ENCODE data around the gene MACROD2. TPM values are rescaled to one million over a fixed set of nuclear protein-coding genes. Genes with fewer than 3 reads are reported as not detected.

Gene MACROD2
- total RNA-seq, 1 experiment from 2014 or later, result 3.7 TPM

DNA sequence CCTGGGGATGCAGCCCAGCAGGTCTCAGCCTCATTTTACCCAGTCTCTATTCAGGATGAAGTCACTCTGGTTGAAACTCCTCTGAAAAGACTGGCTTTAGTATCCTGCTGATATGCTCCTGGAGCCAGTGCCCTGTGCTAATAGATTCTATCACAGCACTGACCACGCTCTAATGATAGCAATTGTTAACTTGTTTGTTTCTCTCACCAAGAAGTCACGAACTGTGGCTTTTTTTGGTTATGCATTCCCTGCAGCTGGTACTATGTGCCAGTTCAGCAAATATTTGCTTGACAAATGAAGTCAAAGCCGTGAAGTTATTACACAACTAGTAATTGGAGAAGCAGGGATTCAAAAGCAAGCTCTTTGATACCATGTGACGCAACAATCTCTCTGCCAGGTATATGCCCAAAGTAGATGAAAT is 1823.3 kb downstream of the MACROD2 start (continued):
- TF ChIP-seq, protein P1, sequence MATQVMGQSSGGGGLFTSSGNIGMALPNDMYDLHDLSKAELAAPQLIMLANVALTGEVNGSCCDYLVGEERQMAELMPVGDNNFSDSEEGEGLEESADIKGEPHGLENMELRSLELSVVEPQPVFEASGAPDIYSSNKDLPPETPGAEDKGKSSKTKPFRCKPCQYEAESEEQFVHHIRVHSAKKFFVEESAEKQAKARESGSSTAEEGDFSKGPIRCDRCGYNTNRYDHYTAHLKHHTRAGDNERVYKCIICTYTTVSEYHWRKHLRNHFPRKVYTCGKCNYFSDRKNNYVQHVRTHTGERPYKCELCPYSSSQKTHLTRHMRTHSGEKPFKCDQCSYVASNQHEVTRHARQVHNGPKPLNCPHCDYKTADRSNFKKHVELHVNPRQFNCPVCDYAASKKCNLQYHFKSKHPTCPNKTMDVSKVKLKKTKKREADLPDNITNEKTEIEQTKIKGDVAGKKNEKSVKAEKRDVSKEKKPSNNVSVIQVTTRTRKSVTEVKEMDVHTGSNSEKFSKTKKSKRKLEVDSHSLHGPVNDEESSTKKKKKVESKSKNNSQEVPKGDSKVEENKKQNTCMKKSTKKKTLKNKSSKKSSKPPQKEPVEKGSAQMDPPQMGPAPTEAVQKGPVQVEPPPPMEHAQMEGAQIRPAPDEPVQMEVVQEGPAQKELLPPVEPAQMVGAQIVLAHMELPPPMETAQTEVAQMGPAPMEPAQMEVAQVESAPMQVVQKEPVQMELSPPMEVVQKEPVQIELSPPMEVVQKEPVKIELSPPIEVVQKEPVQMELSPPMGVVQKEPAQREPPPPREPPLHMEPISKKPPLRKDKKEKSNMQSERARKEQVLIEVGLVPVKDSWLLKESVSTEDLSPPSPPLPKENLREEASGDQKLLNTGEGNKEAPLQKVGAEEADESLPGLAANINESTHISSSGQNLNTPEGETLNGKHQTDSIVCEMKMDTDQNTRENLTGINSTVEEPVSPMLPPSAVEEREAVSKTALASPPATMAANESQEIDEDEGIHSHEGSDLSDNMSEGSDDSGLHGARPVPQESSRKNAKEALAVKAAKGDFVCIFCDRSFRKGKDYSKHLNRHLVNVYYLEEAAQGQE (IDR thresholded peaks at IDR 0.05; ENCODE audit: low read depth), result no peak

DNA sequence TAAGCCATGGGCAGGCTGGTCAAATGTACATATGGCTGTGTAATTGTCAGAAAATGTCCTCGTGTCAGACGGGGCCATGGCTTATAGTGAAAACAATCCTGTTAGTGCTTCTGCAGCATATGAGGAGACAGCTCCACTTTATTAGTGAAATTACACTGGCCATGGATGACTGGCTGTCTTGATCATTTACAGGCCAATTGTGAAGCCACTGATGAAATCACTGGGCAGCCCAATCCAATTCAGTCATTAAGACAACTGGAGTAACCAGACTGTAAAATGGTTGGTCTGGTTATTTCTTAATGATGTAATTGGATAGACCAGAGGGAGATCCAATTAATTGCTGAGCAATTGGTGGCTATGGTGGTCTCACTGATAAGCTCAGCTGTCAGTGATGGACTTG is 1828.4 kb downstream of the MACROD2 start:
- RAD21 ChIA-PET (ENCODE audit: low non-redundant PET in 1 of 2, low total read pairs in 2 of 2, uncharacterized antibody in 2 of 2, unreplicated experiment in 2 of 2), result no interaction called here

More for the DNA sequence above, 1828.4 kb downstream of the MACROD2 start:
- ChIA-PET CTCF (no interaction called here), POLR2A (no interaction called here)
- H3K27me3 ChIP-seq (ENCODE audit: insufficient read depth, low read length), result no peaks in the 10 kb centered on the region
- no peak overlapping the region for H2AFZ ChIP-seq (ENCODE audit: low read depth, low read length, poor library complexity, severe bottlenecking)
- no peaks in the 10 kb centered on the region for H3K36me3 ChIP-seq (ENCODE audit: control insufficient read depth in 1 of 2, insufficient read depth in 2 of 2, low read length in 2 of 2)
- no peak overlapping the region for H3K9ac ChIP-seq (ENCODE audit: low read length)
- no peak overlapping the region for H3K4me2 ChIP-seq (ENCODE audit: low read length)
- no peaks in the 10 kb centered on the region for H3K9me2 ChIP-seq (ENCODE audit: insufficient read depth)
- H3K79me2 ChIP-seq (ENCODE audit: insufficient read depth, low read length), result no peaks in the 10 kb centered on the region
- H3K27ac ChIP-seq (ENCODE audit: low read depth, low read length), result no peak overlapping the region
- intact Hi-C loops (cut with micrococcal nuclease), result no loop called here
- no peaks in the 10 kb centered on the region for H3K4me1 ChIP-seq (ENCODE audit: control insufficient read depth in 1 of 2, insufficient read depth in 2 of 2, low read length in 2 of 2)
- H3K4me3 ChIP-seq (replicated peaks in 1 of 2; ENCODE audit: low read depth in 1 of 2, low read length in 2 of 2), result no peak overlapping the region
- peaks cover 8 to 15% of the 10 kb centered on the region in 2 experiments; a peak in 2 of 4 replicates for H3K9me3 ChIP-seq (ENCODE audit: control insufficient read depth in 1 of 2, insufficient read depth in 1 of 2, low read depth in 1 of 2, low read length in 2 of 2)
- DNase-seq (ENCODE audit: low read depth, low spot score) (no peak), ATAC-seq (no peak)
- BruUV-seq (replicated peaks), result no TSS peak
- H4K20me1 ChIP-seq (ENCODE audit: insufficient read depth), result no peaks in the 10 kb centered on the region
- TF ChIP-seq ATF3 (IDR thresholded peaks at IDR 0.05) (no peak), SP1 (IDR thresholded peaks at IDR 0.05; ENCODE audit: low read depth) (no peak), CBX3 (IDR thresholded peaks at IDR 0.05; ENCODE audit: low read depth) (no peak), SIN3A (IDR thresholded peaks at IDR 0.05; ENCODE audit: low read depth) (no peak), ZNF274 (IDR thresholded peaks at IDR 0.05; ENCODE audit: low read depth, low read length) (no peak), ZFX (IDR thresholded peaks at IDR 0.05) (no peak), RAD21 (IDR thresholded peaks at IDR 0.05; ENCODE audit: low read depth) (no peak)

Measured in HCT116 (cell line).